HG02571 (cell line): ENCODE results near the gene SMYD3.
A peak's percentile ranks its signal among the peaks of the same experiment; 100 is the strongest.

Experiments
- ATAC-seq: cut with Tn5 transposase; IDR thresholded peaks from one replicate; pipeline ENCODE4 v1.9.1; 2021; ENCODE audit warnings: mild to moderate bottlenecking, moderate library complexity; ENCODE audit not compliant: unreplicated experiment

SMYD3 gene

GRCh38 chr1:246122071-246122470 lies 385.0 kb downstream of the SMYD3 start:
- ATAC-seq = no peak

DNA sequence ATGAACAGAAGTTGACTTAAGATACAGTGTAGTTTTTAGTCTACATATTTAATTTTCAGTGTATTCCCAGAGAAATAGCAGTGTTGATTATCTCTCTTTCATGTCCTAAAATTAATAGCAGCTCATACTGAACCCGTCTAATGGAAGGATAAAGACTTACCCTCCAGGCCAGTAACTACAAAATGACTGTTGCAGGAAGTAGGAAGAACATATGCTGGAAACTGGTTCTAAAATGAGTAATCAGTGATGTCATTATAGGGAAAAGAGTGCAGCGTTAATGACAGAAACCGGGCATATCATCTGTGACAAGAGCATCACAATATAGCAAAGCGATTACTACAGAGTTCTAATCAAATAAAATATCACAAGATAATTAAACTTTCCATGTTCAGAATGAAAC lies 385.5 kb downstream of the SMYD3 start:
- no peak for ATAC-seq

GRCh38 chr1:246117066-246117791 lies 389.9 kb downstream of the SMYD3 start:
- ATAC-seq = peak; percentile 89

- ATAC-seq = no peak
These were observed 392.7 kb downstream of the SMYD3 start for GRCh38 chr1:246114369-246114768.

GRCh38 chr1:246113555-246114095 lies 393.5 kb downstream of the SMYD3 start:
- ATAC-seq = no peak

DNA sequence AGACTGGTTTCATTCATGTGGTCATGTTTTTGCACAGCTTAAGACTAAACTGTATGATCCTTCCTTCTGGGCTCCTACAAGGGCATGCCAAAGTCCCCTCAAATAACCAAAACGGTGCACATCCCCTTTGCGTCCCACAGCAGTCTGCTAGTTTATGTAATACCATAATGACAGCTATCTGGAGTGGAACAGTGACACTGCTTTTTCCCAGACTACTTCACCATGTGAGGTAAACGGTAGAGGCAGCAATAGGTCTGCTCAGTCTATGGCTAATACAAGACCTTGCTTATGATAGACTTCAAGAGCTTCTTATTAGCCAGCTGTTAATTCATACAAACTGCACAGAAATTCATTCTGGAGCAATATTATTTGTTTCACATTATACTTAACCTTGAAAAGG lies 395.5 kb downstream of the SMYD3 start:
- no peak for ATAC-seq

DNA sequence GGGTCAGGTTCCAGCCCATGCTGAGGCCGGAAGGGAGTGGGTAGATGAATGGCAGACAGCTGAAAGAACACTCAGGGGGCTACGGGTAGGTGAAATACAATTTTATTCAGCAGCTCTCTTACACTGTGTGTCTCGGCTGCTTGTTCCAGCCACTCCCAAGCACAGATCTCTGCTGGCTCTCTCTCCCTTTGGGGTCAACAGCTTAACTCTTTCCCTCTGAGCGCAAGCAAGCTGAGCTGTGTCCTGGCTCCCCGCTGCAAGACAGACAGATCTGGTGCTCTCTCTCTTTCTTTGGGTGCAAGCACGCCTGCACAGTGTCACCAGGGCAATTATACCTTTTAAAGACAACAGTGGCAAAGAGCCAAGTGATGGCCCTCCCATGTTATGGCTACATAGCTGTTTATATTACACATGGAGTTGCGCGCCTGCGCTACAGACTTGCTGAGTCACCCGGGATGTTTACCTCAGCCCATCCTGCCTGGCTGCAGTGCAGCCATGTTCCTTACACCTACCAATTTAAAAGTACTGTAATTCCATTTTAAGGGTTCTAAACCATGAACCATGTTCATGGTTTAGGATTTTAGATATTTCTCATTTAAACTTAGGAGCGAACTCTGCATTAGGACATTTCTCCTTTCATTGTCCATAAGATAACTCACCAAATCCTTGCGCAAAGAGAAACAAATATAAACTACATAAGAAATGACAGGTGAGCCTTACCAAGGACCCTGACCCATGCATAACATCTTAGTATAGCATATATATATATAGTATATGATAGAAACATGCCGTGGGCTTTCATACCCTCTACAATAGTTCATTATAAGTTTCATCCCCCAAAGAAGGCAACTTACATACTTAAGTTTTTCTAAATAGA lies 396.5 kb downstream of the SMYD3 start:
- ATAC-seq = no peak

- no peak for ATAC-seq
These were observed 398.7 kb downstream of the SMYD3 start for GRCh38 chr1:246108278-246108925.

DNA sequence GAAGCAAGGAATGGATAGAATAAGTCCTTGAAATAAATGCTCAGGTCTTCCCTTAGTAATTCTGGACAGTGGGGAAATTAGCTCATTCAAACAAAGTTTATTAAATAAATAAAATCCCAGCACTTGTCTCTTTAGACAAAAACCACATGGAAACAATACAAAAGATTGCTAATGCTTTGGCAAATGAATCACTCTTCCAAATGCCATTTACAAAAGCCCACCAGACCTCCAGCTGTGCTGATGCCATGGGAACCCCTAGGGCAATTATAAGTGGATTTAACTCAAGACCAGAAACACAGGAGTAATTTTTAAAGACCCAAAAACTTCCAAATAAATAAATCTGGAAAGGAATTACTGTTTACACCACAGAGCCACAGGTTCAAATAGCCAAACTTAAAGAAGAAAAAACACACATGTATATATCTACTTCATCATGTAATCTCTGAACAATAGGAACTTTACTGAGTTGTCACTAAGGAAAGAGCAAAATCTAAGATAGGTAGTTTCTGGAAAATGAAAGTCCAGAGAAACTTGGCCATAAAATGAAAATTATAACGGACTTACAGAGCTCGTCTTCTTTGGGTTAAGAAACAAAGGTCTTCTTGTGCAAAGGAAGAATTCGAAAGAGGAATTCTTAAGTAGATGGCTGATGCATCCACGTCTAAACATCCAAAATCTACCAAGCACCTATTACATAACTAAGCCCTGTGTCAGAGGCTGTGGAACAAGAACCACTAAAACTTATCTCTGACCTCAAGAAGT lies 399.4 kb downstream of the SMYD3 start:
- no peak for ATAC-seq

GRCh38 chr1:246106342-246106763 lies 400.7 kb downstream of the SMYD3 start:
- no peak for ATAC-seq

GRCh38 chr1:246104927-246105326 lies 402.2 kb downstream of the SMYD3 start:
- no peak for ATAC-seq

DNA sequence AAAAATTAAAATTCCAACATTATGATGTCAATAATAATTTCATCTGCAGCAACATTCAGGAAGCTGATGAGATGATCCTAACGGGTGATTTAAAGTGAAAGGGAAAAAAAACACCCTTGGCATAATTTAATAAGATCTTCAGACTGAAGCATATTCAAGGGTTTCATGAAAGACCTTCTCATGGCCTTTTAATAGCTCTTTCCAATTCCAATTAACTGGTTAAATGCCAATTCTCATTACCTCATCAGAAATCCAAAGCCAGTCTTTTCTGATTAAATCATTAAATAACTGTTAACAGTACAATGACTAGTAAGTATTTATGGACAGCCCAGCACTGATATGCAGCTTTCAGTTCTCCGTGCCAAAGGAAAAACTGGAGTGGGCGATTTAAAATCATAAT lies 407.5 kb downstream of the SMYD3 start:
- ATAC-seq = no peak

DNA sequence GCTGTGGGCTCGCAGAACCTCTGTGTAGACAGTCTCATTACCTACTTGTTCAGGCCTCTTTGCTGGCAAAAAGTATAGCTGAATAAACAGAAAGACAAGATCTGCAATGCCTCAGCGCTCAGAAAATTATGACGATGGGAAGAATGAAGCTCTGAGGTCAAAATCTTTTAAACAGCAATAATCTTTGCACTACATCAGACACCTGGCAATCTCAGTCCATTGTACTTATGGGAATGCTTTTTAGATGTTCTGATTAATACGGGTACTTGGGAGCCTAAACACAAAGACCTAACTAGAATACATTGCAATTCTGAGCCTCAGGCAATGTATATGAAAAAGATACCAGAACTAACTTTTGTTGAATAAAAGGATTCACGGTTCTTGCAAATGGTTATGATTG lies 410.7 kb downstream of the SMYD3 start:
- no peak for ATAC-seq

- no peak for ATAC-seq
These were observed 411.6 kb downstream of the SMYD3 start for GRCh38 chr1:246095443-246095842.

DNA sequence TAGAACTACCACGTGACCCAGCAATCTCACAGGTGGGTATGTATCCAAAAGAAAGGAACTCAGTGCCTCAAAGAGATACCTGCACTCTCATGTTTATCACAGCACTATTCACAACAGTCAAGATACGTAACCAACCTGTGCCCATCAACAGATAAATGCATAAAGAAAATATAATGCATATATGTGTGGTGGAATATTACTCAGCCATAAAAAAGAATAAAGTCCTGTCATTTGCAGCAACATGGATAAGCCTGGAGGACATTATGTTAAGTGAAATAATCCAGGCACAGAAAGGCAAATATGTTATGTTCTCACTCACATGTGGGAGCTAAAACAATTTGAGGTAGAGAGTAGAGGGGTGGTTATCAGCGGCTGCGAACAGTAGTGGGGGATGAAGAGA lies 413.8 kb downstream of the SMYD3 start:
- no peak for ATAC-seq

GRCh38 chr1:246092136-246092535 lies 414.9 kb downstream of the SMYD3 start:
- no peak for ATAC-seq

- no peak for ATAC-seq
These were observed 415.6 kb downstream of the SMYD3 start for GRCh38 chr1:246091477-246091876.

DNA sequence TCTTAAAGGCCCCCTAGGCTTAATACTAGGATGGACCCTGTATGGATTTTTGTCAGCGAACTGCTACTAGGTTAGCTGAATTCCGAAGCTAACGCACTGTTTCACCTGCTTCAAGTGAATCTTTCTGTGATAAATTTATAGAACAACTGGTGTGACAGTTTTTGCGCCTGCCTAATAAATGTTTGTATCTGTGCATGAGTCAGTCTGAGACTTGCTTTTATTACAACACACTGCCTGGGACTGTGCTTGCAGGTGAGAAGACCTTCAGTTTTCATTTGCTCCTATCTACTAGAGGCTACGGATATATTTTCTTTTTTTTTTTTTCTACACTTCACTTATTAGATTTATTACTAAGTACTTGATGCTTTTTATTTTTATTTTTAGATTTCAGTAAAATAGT lies 420.9 kb downstream of the SMYD3 start:
- no peak for ATAC-seq

DNA sequence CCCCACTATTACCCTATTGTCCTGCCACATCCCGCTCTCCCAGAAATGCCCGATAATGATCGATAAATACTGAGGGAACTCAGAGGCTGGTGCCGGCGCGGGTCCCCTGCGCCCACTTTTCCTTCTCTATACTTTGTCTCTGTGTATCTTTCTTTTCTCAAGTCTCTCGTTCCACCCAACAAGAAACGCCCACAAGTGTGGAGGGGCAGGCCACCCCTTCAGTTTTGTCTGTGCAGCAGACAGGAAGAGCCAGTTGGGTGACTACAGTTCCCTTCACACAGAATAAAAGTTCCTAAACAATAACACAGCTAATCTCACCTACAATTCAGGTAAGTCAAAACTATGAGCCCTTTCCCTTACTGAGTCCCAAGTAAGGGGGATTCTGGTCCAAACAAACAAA lies 423.7 kb downstream of the SMYD3 start:
- ATAC-seq = no peak

GRCh38 chr1:246081856-246082668 lies 425.0 kb downstream of the SMYD3 start:
- ATAC-seq = no peak
